CD4-positive, CD25-positive, alpha-beta regulatory T cell (primary cell): ENCODE results near the gene PTCD2. TPM values are rescaled to one million over a fixed set of nuclear protein-coding genes. Genes with fewer than 3 reads are reported as not detected.

Experiments used
- ATAC-seq, 2 donors: fragments of 150-1000 bp; cut with Tn5 transposase; one replicate each; pipeline ENCODE4 v1.10.0; 2021; ENCODE audit warnings: low read depth in 2 of 2, moderate number of reproducible peaks in 2 of 2, moderate library complexity in 1 of 2
- DNase-seq, 3 donors: peaks; one replicate each; pipeline versions ENCODE4 v3.0.0 to v3.0.0-alpha.2; 2012 to 2022; ENCODE audit warnings: mixed read lengths in 1 of 3
- H3K27ac ChIP-seq: one replicate; pipeline ENCODE4 v1.7.0; 2013; ENCODE audit warnings: mild to moderate bottlenecking, low read length; ENCODE audit not compliant: insufficient read depth, poor library complexity, severe bottlenecking
- H3K27me3 ChIP-seq: one replicate; pipeline ENCODE4 v1.7.0; 2013; ENCODE audit warnings: low read length; ENCODE audit not compliant: control insufficient read depth, insufficient read depth
- H3K36me3 ChIP-seq: one replicate; pipeline ENCODE4 v1.7.0; 2013; ENCODE audit warnings: mild to moderate bottlenecking, low read length, moderate library complexity; ENCODE audit not compliant: control insufficient read depth, insufficient read depth
- H3K4me1 ChIP-seq: 2 replicates; pipeline ENCODE4 v1.7.0; 2013; ENCODE audit warnings: mild to moderate bottlenecking, low read length; ENCODE audit not compliant: insufficient read depth, control insufficient read depth, poor library complexity, severe bottlenecking
- H3K4me3 ChIP-seq: one replicate; pipeline ENCODE4 v1.7.0; 2013; ENCODE audit warnings: low read depth, mild to moderate bottlenecking, low read length, moderate library complexity
- H3K9me3 ChIP-seq, 2 experiments: 1 replicate in 1 of 2; 2 replicates in 1 of 2; pipeline ENCODE4 v1.7.0; 2013; ENCODE audit warnings: low read length in 2 of 2, mild to moderate bottlenecking in 1 of 2, moderate library complexity in 1 of 2; ENCODE audit not compliant: control insufficient read depth in 2 of 2
- H3K27ac Mint-ChIP-seq, 3 donors: one replicate each; pipeline ENCODE4 v1.8.0; 2020 to 2022; ENCODE audit warnings: mild to moderate bottlenecking in 3 of 3, mixed read lengths in 3 of 3, moderate library complexity in 2 of 3
- H3K27me3 Mint-ChIP-seq: one replicate; pipeline ENCODE4 v1.8.0; 2022; ENCODE audit warnings: mild to moderate bottlenecking, mixed read lengths
- H3K36me3 Mint-ChIP-seq: one replicate; pipeline ENCODE4 v1.8.0; 2020; ENCODE audit warnings: mixed read lengths
- H3K4me1 Mint-ChIP-seq, 4 donors: one replicate each; pipeline ENCODE4 v1.8.0; 2020 to 2022; ENCODE audit warnings: mixed read lengths in 4 of 4, mild to moderate bottlenecking in 1 of 4
- H3K4me3 Mint-ChIP-seq, 4 donors: one replicate each; pipeline ENCODE4 v1.8.0; 2020 to 2022; ENCODE audit warnings: mild to moderate bottlenecking in 4 of 4, mixed read lengths in 4 of 4, moderate library complexity in 3 of 4
- H3K9me3 Mint-ChIP-seq, 7 donors: one replicate each; pipeline ENCODE4 v1.8.0; 2020 to 2022; ENCODE audit warnings: mixed read lengths in 7 of 7, mild to moderate bottlenecking in 3 of 7, moderate library complexity in 2 of 7
- polyA plus RNA-seq, 4 donors: library from polyadenylated mRNA; unstranded; fragments of 300-500 nt; fragmentation: Illumina TruSeq; gene quantifications; one replicate each; pipeline ENCODE4 v1.2.3, GENCODE V29; 2021
- total RNA-seq: library from RNA; stranded (reverse); gene quantifications from one replicate; pipeline ENCODE4 v1.2.3, GENCODE V29; 2022

The PTCD2 gene
- total and polyA plus RNA-seq, 5 donors from 2014 or later, result 3.4 to 6.5 (median 5.5) TPM

- Histone ChIP-seq H3K36me3 (peaks cover 47% of the 10 kb centered on the region), H3K27me3 (no peaks in the 10 kb centered on the region), H3K27ac (no peak overlapping the region), H3K9me3 (no peaks in the 10 kb centered on the region), H3K4me1 (no peaks in the 10 kb centered on the region), H3K4me3 (no peak overlapping the region)
- H3K36me3 Mint-ChIP-seq, result peaks cover 53% of the 10 kb centered on the region
- no peak overlapping the region for H3K27ac Mint-ChIP-seq
- DNase-seq (no peak), ATAC-seq (no peak)
- no peak overlapping the region for H3K4me3 Mint-ChIP-seq
- H3K27me3 Mint-ChIP-seq, result no peaks in the 10 kb centered on the region
- peaks cover 6 to 13% (median 8%) of the 10 kb centered on the region in 4 donors for H3K4me1 Mint-ChIP-seq
- no peaks in the 10 kb centered on the region for H3K9me3 Mint-ChIP-seq
Measured at GRCh38 chr5:72326306-72326649, 6.1 kb downstream of the PTCD2 start.

- Histone ChIP-seq H3K4me1 (no peaks in the 10 kb centered on the region), H3K4me3 (no peak overlapping the region), H3K36me3 (peaks cover 54% of the 10 kb centered on the region), H3K27ac (no peak overlapping the region), H3K27me3 (no peaks in the 10 kb centered on the region), H3K9me3 (no peaks in the 10 kb centered on the region)
- no peak for ATAC-seq
- Mint-ChIP-seq H3K27me3 (no peaks in the 10 kb centered on the region), H3K4me3 (no peak overlapping the region), H3K9me3 (no peaks in the 10 kb centered on the region), H3K4me1 (peaks cover 0 to 7% (median 6%) of the 10 kb centered on the region in 4 donors), H3K36me3 (peaks cover 58% of the 10 kb centered on the region), H3K27ac (no peak overlapping the region)
- no peak for DNase-seq
Measured at GRCh38 chr5:72328172-72328571, 8.0 kb downstream of the PTCD2 start.

GRCh38 chr5:72330712-72331111, 10.5 kb downstream of the PTCD2 start:
- H3K36me3 ChIP-seq, result peaks cover 46% of the 10 kb centered on the region
- H3K27ac ChIP-seq, result no peak overlapping the region
- Mint-ChIP-seq H3K4me3 (peak overlapping the region in 1 of 4 donors; percentile 21), H3K27ac (no peak overlapping the region), H3K9me3 (no peaks in the 10 kb centered on the region), H3K36me3 (peaks cover 47% of the 10 kb centered on the region), H3K4me1 (peaks cover 0 to 4% (median 2%) of the 10 kb centered on the region in 4 donors), H3K27me3 (no peaks in the 10 kb centered on the region)
- no peak for DNase-seq
- H3K9me3 ChIP-seq, result no peaks in the 10 kb centered on the region
- ATAC-seq, result no peak
- H3K4me3 ChIP-seq, result no peak overlapping the region
- no peaks in the 10 kb centered on the region for H3K27me3 ChIP-seq
- no peaks in the 10 kb centered on the region for H3K4me1 ChIP-seq

- H3K4me1 ChIP-seq, result no peaks in the 10 kb centered on the region
- DNase-seq, result no peak
- H3K27me3 ChIP-seq, result no peaks in the 10 kb centered on the region
- H3K27me3 Mint-ChIP-seq, result no peaks in the 10 kb centered on the region
- H3K4me3 Mint-ChIP-seq, result no peak overlapping the region
- H3K27ac ChIP-seq, result no peak overlapping the region
- H3K27ac Mint-ChIP-seq, result no peak overlapping the region
- H3K9me3 ChIP-seq, result no peaks in the 10 kb centered on the region
- H3K9me3 Mint-ChIP-seq, result no peaks in the 10 kb centered on the region
- no peak overlapping the region for H3K4me3 ChIP-seq
- H3K36me3 Mint-ChIP-seq, result peaks cover 31% of the 10 kb centered on the region
- H3K36me3 ChIP-seq, result peaks cover 31% of the 10 kb centered on the region
- no peak for ATAC-seq
- peaks cover 4 to 21% (median 10%) of the 10 kb centered on the region in 4 donors for H3K4me1 Mint-ChIP-seq
Measured at GRCh38 chr5:72337159-72337558, 17.0 kb downstream of the PTCD2 start.

GRCh38 chr5:72338689-72339209, 18.6 kb downstream of the PTCD2 start:
- no peak overlapping the region for H3K4me3 Mint-ChIP-seq
- H3K36me3 ChIP-seq, result peaks cover 27% of the 10 kb centered on the region
- no peaks in the 10 kb centered on the region for H3K4me1 ChIP-seq
- H3K27me3 ChIP-seq, result no peaks in the 10 kb centered on the region
- no peaks in the 10 kb centered on the region for H3K9me3 ChIP-seq
- H3K36me3 Mint-ChIP-seq, result peaks cover 39% of the 10 kb centered on the region
- no peaks in the 10 kb centered on the region for H3K9me3 Mint-ChIP-seq
- H3K4me1 Mint-ChIP-seq, result peaks cover 4 to 21% (median 10%) of the 10 kb centered on the region in 4 donors
- no peak overlapping the region for H3K27ac ChIP-seq
- H3K4me3 ChIP-seq, result no peak overlapping the region
- H3K27ac Mint-ChIP-seq, result no peak overlapping the region
- H3K27me3 Mint-ChIP-seq, result no peaks in the 10 kb centered on the region
- no peak for ATAC-seq
- DNase-seq, result no peak

- Histone ChIP-seq H3K4me1 (no peaks in the 10 kb centered on the region), H3K4me3 (no peak overlapping the region), H3K9me3 (no peaks in the 10 kb centered on the region), H3K36me3 (peaks cover 2% of the 10 kb centered on the region), H3K27ac (no peak overlapping the region), H3K27me3 (no peaks in the 10 kb centered on the region)
- H3K36me3 Mint-ChIP-seq, result peaks cover 43% of the 10 kb centered on the region
- no peak for ATAC-seq
- H3K4me3 Mint-ChIP-seq, result peak overlapping the region in 1 of 4 donors; percentile 21
- DNase-seq, result no peak
- H3K4me1 Mint-ChIP-seq, result no peaks in the 10 kb centered on the region
- no peaks in the 10 kb centered on the region for H3K9me3 Mint-ChIP-seq
- peak overlapping the region in 1 of 3 donors; percentile 23 for H3K27ac Mint-ChIP-seq
- no peaks in the 10 kb centered on the region for H3K27me3 Mint-ChIP-seq
Measured at GRCh38 chr5:72346398-72346797, 26.2 kb downstream of the PTCD2 start.

- Histone ChIP-seq H3K36me3 (peaks cover 2% of the 10 kb centered on the region), H3K4me1 (no peaks in the 10 kb centered on the region), H3K9me3 (no peaks in the 10 kb centered on the region), H3K27me3 (no peaks in the 10 kb centered on the region), H3K27ac (no peak overlapping the region), H3K4me3 (no peak overlapping the region)
- H3K4me1 Mint-ChIP-seq, result no peaks in the 10 kb centered on the region
- H3K27ac Mint-ChIP-seq, result no peak overlapping the region
- H3K27me3 Mint-ChIP-seq, result no peaks in the 10 kb centered on the region
- H3K4me3 Mint-ChIP-seq, result no peak overlapping the region
- ATAC-seq (no peak), DNase-seq (no peak)
- peaks cover 42% of the 10 kb centered on the region for H3K36me3 Mint-ChIP-seq
- H3K9me3 Mint-ChIP-seq, result no peaks in the 10 kb centered on the region
Measured at GRCh38 chr5:72347801-72348308, 27.7 kb downstream of the PTCD2 start.

- no peaks in the 10 kb centered on the region for H3K9me3 Mint-ChIP-seq
- Histone ChIP-seq H3K36me3 (no peaks in the 10 kb centered on the region), H3K4me3 (no peak overlapping the region), H3K4me1 (no peaks in the 10 kb centered on the region), H3K9me3 (no peaks in the 10 kb centered on the region), H3K27ac (no peak overlapping the region), H3K27me3 (no peaks in the 10 kb centered on the region)
- H3K27ac Mint-ChIP-seq, result no peak overlapping the region
- ATAC-seq, result no peak
- peaks cover 23% of the 10 kb centered on the region for H3K36me3 Mint-ChIP-seq
- H3K4me1 Mint-ChIP-seq, result peaks cover 0 to 6% (median 0%) of the 10 kb centered on the region in 4 donors
- H3K27me3 Mint-ChIP-seq, result no peaks in the 10 kb centered on the region
- H3K4me3 Mint-ChIP-seq, result no peak overlapping the region
- no peak for DNase-seq
Measured at GRCh38 chr5:72351376-72351775, 31.2 kb downstream of the PTCD2 start.
